Mammary microvascular endothelial cell (primary cell): ENCODE measurements around the gene HPS6. TPM values are rescaled to one million over a fixed set of nuclear protein-coding genes. Genes with fewer than 3 reads are reported as not detected.

Experiments
- total RNA-seq: library from RNA; depleted of rRNA; stranded (reverse); fragments of >200 nt; gene quantifications from 2 replicates; pipeline ENCODE4 v1.2.3, GENCODE V29; 2015

The HPS6 gene
- 36.1 and 41.8 TPM in 2 replicates for total RNA-seq

DNA sequence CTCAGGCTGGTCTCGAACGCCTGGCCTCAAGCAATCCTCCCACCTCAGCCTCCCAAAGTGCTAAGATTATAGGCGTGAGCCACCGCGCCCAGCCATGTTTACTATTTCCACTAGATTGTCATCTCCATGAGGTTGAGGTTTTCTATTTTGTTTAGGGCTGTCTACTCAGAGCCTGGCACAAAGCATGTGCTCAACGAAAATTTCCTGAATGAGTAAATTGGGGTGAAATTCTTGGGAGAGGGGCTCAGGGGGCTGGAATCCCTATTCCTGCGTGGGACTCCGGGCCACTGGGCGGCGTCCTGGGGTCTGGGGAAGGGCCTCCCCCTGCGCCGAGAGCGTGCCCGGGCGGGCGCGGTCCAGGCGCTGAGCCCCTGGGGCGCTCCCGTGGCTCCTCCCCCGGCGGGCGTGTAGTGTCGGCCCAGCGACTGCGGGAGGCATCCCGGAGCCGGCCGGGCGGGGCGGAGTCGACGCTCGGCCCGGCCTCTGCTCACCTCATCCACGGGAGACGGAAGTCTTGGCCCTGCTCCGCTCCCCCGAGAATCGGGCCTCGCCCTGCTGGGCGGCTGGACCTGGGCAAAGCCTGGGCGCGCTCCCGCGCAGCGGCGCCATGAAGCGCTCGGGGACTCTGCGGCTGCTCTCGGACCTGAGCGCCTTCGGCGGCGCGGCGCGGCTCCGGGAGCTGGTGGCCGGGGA, at the start of gene HPS6:
Gene HPS6 (plus strand): TSS at position 482 of the 693 bp plus-strand sequence. CDS start 126 bp downstream, at position 608.

DNA sequence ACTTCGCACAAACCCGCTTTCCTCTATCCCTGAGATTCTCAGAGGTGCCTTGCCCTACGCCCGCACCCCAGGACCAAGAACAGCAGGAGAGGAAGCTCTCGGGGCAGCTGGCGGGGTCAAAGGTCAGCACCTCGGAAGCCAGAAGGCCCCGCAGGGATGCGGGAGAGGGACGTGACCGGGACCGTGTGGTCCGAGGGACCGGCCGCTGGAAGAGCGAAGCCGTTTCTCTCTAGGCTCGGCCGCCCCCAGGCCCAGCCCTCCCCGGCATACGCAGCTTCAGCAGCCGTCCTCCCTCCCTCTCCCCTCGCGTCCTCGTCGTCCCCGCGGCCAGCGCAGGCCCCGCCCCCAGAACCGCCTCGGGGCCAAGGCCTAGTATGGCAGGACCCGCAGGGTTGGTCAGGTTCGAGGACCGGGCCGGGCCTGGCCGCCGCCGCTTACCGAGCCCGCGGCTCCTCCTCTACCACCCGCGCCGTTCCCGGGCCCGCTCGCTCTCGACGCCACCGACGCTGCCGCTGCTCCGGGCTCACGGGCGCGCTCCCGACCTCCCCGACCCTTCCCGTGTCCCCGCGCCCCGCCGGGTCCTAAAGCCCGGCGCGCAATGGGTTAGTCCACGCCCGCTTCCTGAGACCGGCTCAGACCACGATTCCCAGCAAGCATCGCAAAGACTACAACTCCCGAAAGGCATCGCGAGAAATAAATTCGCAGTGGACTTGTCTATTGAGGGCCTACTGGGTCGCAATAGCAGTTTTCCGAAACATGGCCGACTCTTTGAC, 9.3 kb upstream of the HPS6 start, which contains the start of gene ARMH3:
Gene ARMH3 (minus strand): TSS at position 527 of the 773 bp plus-strand sequence. CDS start 16,059 bp downstream, outside the sequence.

Other genes with a start within 250 kb of the HPS6 start
- 43.6 and 44.2 TPM in 2 replicates for gene OGA, start 246.9 kb upstream of the HPS6 start, total RNA-seq
- gene KCNIP2, start 221.5 kb upstream of the HPS6 start, total RNA-seq: not detected in 2 replicates
- 6.1 and 6.4 TPM in 2 replicates for gene ARMH3, start 9.2 kb upstream of the HPS6 start, total RNA-seq
- 16.5 and 18.1 TPM in 2 replicates for gene LDB1, start 55.0 kb downstream of the HPS6 start, total RNA-seq
- 20.3 and 23.4 TPM in 2 replicates for gene PPRC1, start 67.7 kb downstream of the HPS6 start, total RNA-seq
- gene NOLC1, start 87.0 kb downstream of the HPS6 start, total RNA-seq: 74.6 and 79.2 TPM in 2 replicates
- gene ELOVL3, start 160.9 kb downstream of the HPS6 start, total RNA-seq: not detected in 2 replicates
- gene PITX3, start 176.2 kb downstream of the HPS6 start, total RNA-seq: not detected in 2 replicates
- gene GBF1, start 180.2 kb downstream of the HPS6 start, total RNA-seq: 39.7 and 44.3 TPM in 2 replicates